A549 (cell line): ENCODE data around the gene COQ4. TPM values are rescaled to one million over a fixed set of nuclear protein-coding genes. Genes with fewer than 3 reads are reported as not detected.

Source experiments
- ATAC-seq, 2 experiments: fragments of 200-7000 bp in 1 of 2; fragments of >200 bp in 1 of 2; cut with Nextera tagmentation in 1 of 2; cut with Tn5 transposase in 1 of 2; 3 replicates each; pipeline versions ENCODE4 v1.8.0 to v1.9.1; 2018 to 2020; ENCODE audit warnings: mild to moderate bottlenecking in 1 of 2, moderate library complexity in 1 of 2
- CTCF ChIA-PET: fragments of 300-600 bp; sonication (Branson Sonifier 250); formaldehyde crosslinking; extraction: SDS; loops from one replicate; lab custom pipeline; 2021; ENCODE audit warnings: antibody characterized with exemption, inconsistent platforms; lab: Yijun Ruan, JAX
- POLR2A ChIA-PET: fragments of 350-600 bp; formaldehyde crosslinking; extraction: SDS; loops from one replicate; lab custom pipeline; 2021; ENCODE audit warnings: antibody characterized with exemption, inconsistent platforms; lab: Yijun Ruan, JAX
- DNase-seq, 2 experiments: peaks; one replicate each; pipeline versions ENCODE4 v3.0.0 to v3.0.0-alpha.2; 2011 to 2016; ENCODE audit warnings: low read depth in 1 of 2, low spot score in 1 of 2
- FAIRE-seq: peaks from 2 replicates; lab custom pipeline; 2011; peaks lifted over from hg19 to GRCh38; lab: Jason Lieb, UNC
- H3K27ac ChIP-seq, 2 experiments: fragments of >200 bp; sonication (Bioruptor Twin); formaldehyde crosslinking; 3 replicates each; pipeline ENCODE4 v1.5.1; 2016 to 2017
- H3K4me1 ChIP-seq: fragments of >200 bp; sonication (Bioruptor Twin); formaldehyde crosslinking; 3 replicates; pipeline ENCODE4 v1.6.1; 2016
- H3K4me2 ChIP-seq: fragments of >200 bp; sonication (Bioruptor Twin); formaldehyde crosslinking; 3 replicates; pipeline ENCODE4 v1.6.1; 2016
- H3K4me3 ChIP-seq: fragments of >200 bp; sonication (Bioruptor Twin); formaldehyde crosslinking; 3 replicates; pipeline ENCODE4 v1.5.1; 2016
- H3K9me3 ChIP-seq: fragments of >200 bp; sonication (Bioruptor Twin); formaldehyde crosslinking; 3 replicates; pipeline ENCODE4 v1.6.1; 2016
- CHD2 ChIP-seq: fragments of 150-350 bp; IDR thresholded peaks from 2 replicates; pipeline ENCODE4 v1.6.1; 2014; ENCODE audit warnings: low read length; ENCODE audit not compliant: partially characterized antibody
- EHF ChIP-seq: fragments of 250-450 bp; sonication (Bioruptor Pico); IDR thresholded peaks from 2 replicates; pipeline ENCODE4 v1.5.0; 2020; ENCODE audit warnings: mild to moderate bottlenecking
- EP300 ChIP-seq, 2 experiments: fragments of >200 bp; sonication (Bioruptor Twin); formaldehyde crosslinking; IDR thresholded peaks; 2 replicates in 1 of 2; 3 replicates in 1 of 2; pipeline ENCODE4 v1.6.1; 2016 to 2017
- FOSB ChIP-seq: fragments of 250-450 bp; sonication (Bioruptor Pico); IDR thresholded peaks from 2 replicates; pipeline ENCODE4 v1.5.0; 2020; ENCODE audit warnings: mild to moderate bottlenecking, moderate library complexity
- FOSL2 ChIP-seq, 2 experiments: fragments of 450-650 bp in 1 of 2; fragments of >200 bp in 1 of 2; sonication (Bioruptor Twin) in 1 of 2; formaldehyde crosslinking; IDR thresholded peaks; 2 replicates each; pipeline versions ENCODE4 v1.5.0 to v1.6.1; 2016 to 2020; ENCODE audit warnings: mild to moderate bottlenecking in 1 of 2, moderate library complexity in 1 of 2
- FOXS1 ChIP-seq: fragments of 250-450 bp; sonication (Bioruptor Pico); IDR thresholded peaks from 2 replicates; pipeline ENCODE4 v1.5.0; 2020; ENCODE audit warnings: mild to moderate bottlenecking, moderate library complexity
- GATA3 ChIP-seq: IDR thresholded peaks from 2 replicates; pipeline ENCODE4 v1.6.1; 2012; ENCODE audit warnings: borderline replicate concordance
- HDAC2 ChIP-seq: fragments of 200-600 bp; sonication (generic); IDR thresholded peaks from 2 replicates; pipeline ENCODE4 v1.6.1; 2016
- HEYL ChIP-seq: fragments of 250-450 bp; sonication (Bioruptor Pico); IDR thresholded peaks from 2 replicates; pipeline ENCODE4 v1.8.0; 2021; ENCODE audit warnings: mild to moderate bottlenecking, moderate library complexity
- HMGXB4 ChIP-seq: fragments of 250-450 bp; sonication (Bioruptor Pico); IDR thresholded peaks from 2 replicates; pipeline ENCODE4 v1.5.0; 2021; ENCODE audit warnings: mild to moderate bottlenecking, moderate library complexity, borderline replicate concordance
- HOXB5 ChIP-seq: fragments of 250-450 bp; sonication (Bioruptor Pico); IDR thresholded peaks from 2 replicates; pipeline ENCODE4 v1.5.0; 2020; ENCODE audit warnings: mild to moderate bottlenecking, moderate library complexity
- JUN ChIP-seq, 2 experiments: fragments of >200 bp; sonication (Bioruptor Twin); formaldehyde crosslinking; IDR thresholded peaks; 2 replicates in 1 of 2; 3 replicates in 1 of 2; pipeline ENCODE4 v1.6.1; 2016 to 2017
- KDM1A ChIP-seq: fragments of 200-600 bp; sonication (generic); IDR thresholded peaks from 2 replicates; pipeline ENCODE4 v1.6.1; 2016; ENCODE audit warnings: low read depth, mild to moderate bottlenecking
- MYC ChIP-seq: IDR thresholded peaks from 2 replicates; pipeline ENCODE4 v1.6.1; 2012; ENCODE audit warnings: mild to moderate bottlenecking, inconsistent platforms, low read length, improper control_type of control experiment, borderline replicate concordance
- NFE2L2 ChIP-seq: fragments of 150-350 bp; conservative IDR thresholded peaks from 2 replicates; pipeline ENCODE4 v1.6.1; 2014; ENCODE audit warnings: low read length
- NPAS2 ChIP-seq: fragments of 250-450 bp; sonication (Bioruptor Pico); IDR thresholded peaks from 2 replicates; pipeline ENCODE4 v1.8.0; 2022; ENCODE audit warnings: mild to moderate bottlenecking, moderate library complexity, borderline replicate concordance
- PBX3 ChIP-seq: IDR thresholded peaks from 2 replicates; pipeline ENCODE4 v1.6.1; 2012
- POLR2AphosphoS2 ChIP-seq: conservative IDR thresholded peaks from 2 replicates; pipeline ENCODE4 v1.6.1; 2012; ENCODE audit warnings: low read length, improper control_type of control experiment, inconsistent platforms
- RARB ChIP-seq: fragments of 250-450 bp; sonication (Bioruptor Pico); IDR thresholded peaks from 2 replicates; pipeline ENCODE4 v1.8.0; 2021; ENCODE audit warnings: mild to moderate bottlenecking, moderate library complexity
- SMC3 ChIP-seq: fragments of >200 bp; sonication (Bioruptor Twin); formaldehyde crosslinking; IDR thresholded peaks from 3 replicates; pipeline ENCODE4 v1.6.1; 2018; ENCODE audit warnings: inconsistent platforms
- ZFP36 ChIP-seq: fragments of 450-650 bp; IDR thresholded peaks from 2 replicates; pipeline ENCODE4 v1.6.1; 2014; ENCODE audit warnings: borderline replicate concordance; ENCODE audit not compliant: partially characterized antibody
- ZNF302 ChIP-seq: fragments of 250-450 bp; sonication (Bioruptor Pico); IDR thresholded peaks from 2 replicates; pipeline ENCODE4 v1.9.0; 2021; ENCODE audit warnings: inconsistent platforms, mild to moderate bottlenecking, moderate library complexity
- ZSCAN20 ChIP-seq: fragments of 250-450 bp; sonication (Bioruptor Pico); IDR thresholded peaks from 2 replicates; pipeline ENCODE4 v1.8.0; 2022; ENCODE audit warnings: mild to moderate bottlenecking, moderate library complexity
- WGBS: methylation state at CpG from one replicate; pipeline ENCODE4 v1.1.6; 2017; ENCODE audit errors: missing lambda C conversion rate; 5-methylcytosine and 5-hydroxymethylcytosine counted together
- polyA plus RNA-seq, 4 experiments: library from polyadenylated mRNA; depleted of rRNA in 3 of 4; stranded (reverse); fragments of >200 nt; fragmentation: RNase III in 1 of 4; extraction: RNeasy Plus Mini Kit Qiagen cat#74134 plus additional on column Dnase treatment in 1 of 4; gene quantifications; 2 replicates in 3 of 4; 3 replicates in 1 of 4; pipeline ENCODE4 v1.2.3, GENCODE V29; 2011 to 2017
- TF ChIP-seq, protein P1 (sequence below): IDR thresholded peaks from 2 replicates; pipeline ENCODE4 v1.6.1; 2012; ENCODE audit warnings: low read depth, borderline replicate concordance
- TF ChIP-seq, protein P2 (sequence below): IDR thresholded peaks from 2 replicates; pipeline ENCODE4 v1.6.1; 2012
- TF ChIP-seq, protein P3 (sequence below): fragments of >200 bp; sonication (Bioruptor Twin); formaldehyde crosslinking; IDR thresholded peaks from 2 replicates; pipeline ENCODE4 v1.6.1; 2016
- TF ChIP-seq, protein P4 (sequence below): fragments of >200 bp; sonication (Bioruptor Twin); formaldehyde crosslinking; IDR thresholded peaks from 3 replicates; pipeline ENCODE4 v1.6.1; 2016

The COQ4 gene
- polyA plus RNA-seq, 2 of the 4 experiments (the other 2 are of a cell fraction), result 32.5 to 41.3 TPM

DNA sequence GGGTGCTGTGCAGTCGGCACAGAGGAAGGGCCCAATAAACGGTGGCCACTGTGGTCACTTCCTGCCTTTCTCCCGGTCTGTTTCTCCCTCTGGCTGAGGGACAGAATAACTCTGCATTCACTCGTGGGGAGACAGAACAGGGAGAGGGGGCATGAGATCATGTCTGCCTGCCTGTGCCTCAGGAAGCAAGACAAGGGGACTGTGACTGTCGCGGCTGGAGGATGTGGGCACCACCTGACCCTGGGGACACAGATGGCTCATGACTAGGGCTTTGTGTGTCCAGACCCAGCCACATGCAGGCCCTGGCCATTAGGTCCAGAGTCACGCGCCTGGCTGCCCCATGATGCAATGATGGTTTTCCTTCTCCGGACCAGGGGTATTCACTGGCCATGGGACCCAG lies 6.2 kb upstream of the COQ4 start:
- CTCF ChIA-PET, result interaction anchor here (0.6 to 3.7 kb wide), 2 partner anchors 21 to 326 kb away, joined by 3 to 30 read pairs; no protein-coding TSS in a partner anchor
- Histone ChIP-seq H3K4me3 (no peak overlapping the region), H3K9me3 (no peaks in the 10 kb centered on the region), H3K4me1 (peaks cover 8% of the 10 kb centered on the region), H3K27ac (no peak overlapping the region), H3K4me2 (no peak overlapping the region)
- ATAC-seq (peak in 1 of 2 experiments; percentile 35; a peak in 3 of 6 replicates), FAIRE-seq (no peak), DNase-seq (no peak)
- TF ChIP-seq HMGXB4 (CRISPR knock-in tag) (no peak), NPAS2 (CRISPR knock-in tag) (no peak), ZSCAN20 (CRISPR knock-in tag) (no peak), CHD2 (no peak), POLR2AphosphoS2 (no peak), HEYL (no peak), KDM1A (no peak), ZFP36 (no peak), HOXB5 (CRISPR knock-in tag) (no peak), ZNF302 (CRISPR knock-in tag) (no peak), GATA3 (no peak), FOSL2 (IDR thresholded peaks at IDR 0.05) (no peak), FOSL2 (CRISPR knock-in tag; IDR thresholded peaks at IDR 0.05) (no peak), MYC (no peak), HDAC2 (no peak), EP300 (IDR thresholded peaks at IDR 0.05) (no peak)
- TF ChIP-seq, protein P1, sequence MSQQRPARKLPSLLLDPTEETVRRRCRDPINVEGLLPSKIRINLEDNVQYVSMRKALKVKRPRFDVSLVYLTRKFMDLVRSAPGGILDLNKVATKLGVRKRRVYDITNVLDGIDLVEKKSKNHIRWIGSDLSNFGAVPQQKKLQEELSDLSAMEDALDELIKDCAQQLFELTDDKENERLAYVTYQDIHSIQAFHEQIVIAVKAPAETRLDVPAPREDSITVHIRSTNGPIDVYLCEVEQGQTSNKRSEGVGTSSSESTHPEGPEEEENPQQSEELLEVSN, result no peak
- TF ChIP-seq, protein P2, sequence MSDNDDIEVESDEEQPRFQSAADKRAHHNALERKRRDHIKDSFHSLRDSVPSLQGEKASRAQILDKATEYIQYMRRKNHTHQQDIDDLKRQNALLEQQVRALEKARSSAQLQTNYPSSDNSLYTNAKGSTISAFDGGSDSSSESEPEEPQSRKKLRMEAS, result no peak
- WGBS, result 86% methylated on average over 9 of the region's 9 CpGs
- POLR2A ChIA-PET, result interaction anchor here (0.5 kb wide), 1 partner anchor 117 kb away, joined by 3 read pairs; no protein-coding TSS in a partner anchor

GRCh38 chr9:128317629-128318028 lies 5.0 kb upstream of the COQ4 start:
- Histone ChIP-seq H3K4me3 (no peak overlapping the region), H3K9me3 (no peaks in the 10 kb centered on the region), H3K4me1 (peaks cover 8% of the 10 kb centered on the region; the same call in 2 of the 3 replicates), H3K27ac (no peak overlapping the region), H3K4me2 (no peak overlapping the region)
- WGBS, result 93% methylated on average over 2 of the region's 2 CpGs
- no peak for TF ChIP-seq HOXB5 (CRISPR knock-in tag)
- TF ChIP-seq PBX3, result no peak
- no peak for TF ChIP-seq FOXS1
- no peak for TF ChIP-seq RARB (CRISPR knock-in tag)
- TF ChIP-seq EP300 (IDR thresholded peaks at IDR 0.05), result no peak
- no peak for TF ChIP-seq POLR2AphosphoS2
- TF ChIP-seq FOSB (CRISPR knock-in tag), result no peak
- TF ChIP-seq EHF (CRISPR knock-in tag), result no peak
- TF ChIP-seq, protein P3, sequence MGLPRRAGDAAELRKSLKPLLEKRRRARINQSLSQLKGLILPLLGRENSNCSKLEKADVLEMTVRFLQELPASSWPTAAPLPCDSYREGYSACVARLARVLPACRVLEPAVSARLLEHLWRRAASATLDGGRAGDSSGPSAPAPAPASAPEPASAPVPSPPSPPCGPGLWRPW, result no peak
- no peak for TF ChIP-seq HEYL
- no peak for TF ChIP-seq CHD2
- TF ChIP-seq SMC3, result no peak
- TF ChIP-seq NFE2L2, result no peak
- no peak for TF ChIP-seq JUN (IDR thresholded peaks at IDR 0.05)
- TF ChIP-seq, protein P4, sequence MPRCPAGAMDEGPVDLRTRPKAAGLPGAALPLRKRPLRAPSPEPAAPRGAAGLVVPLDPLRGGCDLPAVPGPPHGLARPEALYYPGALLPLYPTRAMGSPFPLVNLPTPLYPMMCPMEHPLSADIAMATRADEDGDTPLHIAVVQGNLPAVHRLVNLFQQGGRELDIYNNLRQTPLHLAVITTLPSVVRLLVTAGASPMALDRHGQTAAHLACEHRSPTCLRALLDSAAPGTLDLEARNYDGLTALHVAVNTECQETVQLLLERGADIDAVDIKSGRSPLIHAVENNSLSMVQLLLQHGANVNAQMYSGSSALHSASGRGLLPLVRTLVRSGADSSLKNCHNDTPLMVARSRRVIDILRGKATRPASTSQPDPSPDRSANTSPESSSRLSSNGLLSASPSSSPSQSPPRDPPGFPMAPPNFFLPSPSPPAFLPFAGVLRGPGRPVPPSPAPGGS, result no peak
- DNase-seq (no peak), FAIRE-seq (no peak), ATAC-seq (no peak)
- ChIA-PET POLR2A (no interaction called here), CTCF (interaction anchor here (1.0 kb wide), 1 partner anchor 13 kb away, joined by 3 read pairs; no protein-coding TSS in a partner anchor)
